Renal cortical epithelial cell (primary cell): ENCODE data around the gene SOBP. TPM values are rescaled to one million over a fixed set of nuclear protein-coding genes. Genes with fewer than 3 reads are reported as not detected.
A peak's percentile ranks its signal among the peaks of the same experiment; 100 is the strongest.

Experiments
- DNase-seq: peaks from one replicate; pipeline ENCODE4 v3.0.0-alpha.2; 2011; ENCODE audit warnings: low read depth
- total RNA-seq: library from RNA; depleted of rRNA; stranded (reverse); fragments of >200 nt; gene quantifications from 2 replicates; pipeline ENCODE4 v1.2.3, GENCODE V29; 2014

The SOBP gene
- total RNA-seq, 1 donor from 2014 or later: 0.70 TPM

DNA sequence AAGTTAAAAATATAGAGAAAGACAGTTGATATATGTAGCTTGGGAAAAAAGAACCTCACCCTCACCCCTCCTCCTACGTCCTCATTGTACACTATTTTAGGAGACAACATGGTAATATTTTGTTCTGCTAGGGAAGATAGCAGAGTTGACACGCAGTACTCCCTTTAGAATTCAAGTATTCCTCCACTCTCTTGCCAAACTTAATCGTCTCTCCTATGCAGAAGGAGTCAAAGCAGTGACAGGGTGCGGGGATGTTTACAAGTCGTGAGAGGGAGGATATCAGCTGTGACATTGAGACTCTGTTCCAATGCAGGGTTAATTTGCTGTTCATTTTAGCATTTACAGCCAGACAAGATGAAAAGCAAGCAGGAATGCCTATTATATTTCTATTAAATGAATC is 97.5 kb downstream of the SOBP start:
- no peak for DNase-seq

DNA sequence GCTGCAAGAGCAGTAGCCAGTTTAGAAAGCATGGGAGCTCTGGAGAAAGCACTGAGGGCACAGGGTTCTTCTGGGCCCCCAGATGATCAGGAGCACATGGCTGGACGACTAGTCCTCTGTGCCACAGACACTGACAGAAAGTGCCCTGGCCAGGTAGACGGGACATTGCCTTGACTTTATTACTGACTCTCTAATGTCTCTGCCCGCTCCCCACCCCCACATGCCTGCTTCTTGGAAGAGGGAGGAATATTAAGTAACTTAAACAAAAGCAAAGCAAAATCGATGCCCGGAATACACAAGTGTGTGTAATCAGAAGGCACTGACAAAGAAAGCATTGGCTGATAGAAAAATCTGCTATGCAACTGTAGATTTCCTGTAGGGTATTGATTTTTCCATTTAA is 99.3 kb downstream of the SOBP start:
- DNase-seq: no peak

DNA sequence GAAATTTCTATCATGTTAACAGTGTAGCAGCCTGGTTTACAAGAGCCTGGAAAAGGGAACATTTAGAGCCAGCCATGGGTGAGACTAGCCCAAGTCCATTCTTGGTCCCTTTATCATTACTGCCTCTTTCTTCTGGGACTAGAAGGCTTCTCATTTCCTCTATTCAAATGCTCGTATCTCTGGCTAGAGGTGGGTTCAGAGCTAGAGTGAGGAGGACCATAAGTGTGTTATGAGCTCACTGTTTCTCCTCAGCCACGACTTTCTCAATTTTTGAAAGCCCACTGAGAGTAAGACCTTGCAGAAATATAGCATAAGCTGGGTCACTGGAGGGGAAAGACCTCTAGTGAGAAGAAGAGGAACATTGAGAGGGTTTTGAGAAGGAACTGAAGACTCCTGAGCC is 100.0 kb downstream of the SOBP start:
- no peak for DNase-seq

DNA sequence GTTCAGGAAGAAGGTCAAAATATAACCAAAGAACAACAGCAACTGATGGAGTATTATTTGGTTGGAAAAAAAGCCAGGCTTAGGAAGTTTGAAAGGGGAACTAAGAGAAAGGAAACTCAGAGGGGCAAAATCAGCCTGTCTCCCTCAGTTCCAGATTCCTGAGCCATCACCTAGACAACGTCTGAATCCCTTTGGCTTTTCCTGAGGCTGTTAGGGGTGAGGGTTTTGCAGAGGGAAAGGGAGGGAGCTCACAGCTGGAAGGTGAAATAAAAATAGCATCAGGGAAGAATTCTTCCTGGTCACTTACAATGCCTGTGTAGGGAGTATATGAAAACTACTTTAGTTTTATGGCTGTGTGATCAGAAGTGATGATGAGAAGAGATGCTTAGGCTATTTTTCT is 100.5 kb downstream of the SOBP start:
- DNase-seq: no peak

DNA sequence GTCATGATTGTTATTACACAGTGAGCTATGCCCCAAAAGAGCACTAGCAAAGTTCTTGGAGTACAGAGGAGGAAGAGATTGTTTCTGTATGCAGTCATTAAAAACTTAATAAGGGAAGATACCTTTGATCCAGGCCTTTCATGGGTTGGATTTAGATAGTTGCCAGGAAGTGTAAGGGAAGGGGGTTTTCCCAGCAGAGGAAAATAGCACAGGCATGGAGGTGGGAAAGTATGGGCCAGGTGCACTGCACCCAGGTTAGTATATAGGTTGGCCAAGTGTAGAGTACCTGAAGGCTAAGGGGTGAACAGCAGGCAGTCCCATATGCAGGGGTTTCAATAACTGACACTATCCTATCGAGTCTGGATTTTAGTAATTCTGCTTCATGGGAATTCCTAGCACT is 101.4 kb downstream of the SOBP start:
- DNase-seq: no peak

DNA sequence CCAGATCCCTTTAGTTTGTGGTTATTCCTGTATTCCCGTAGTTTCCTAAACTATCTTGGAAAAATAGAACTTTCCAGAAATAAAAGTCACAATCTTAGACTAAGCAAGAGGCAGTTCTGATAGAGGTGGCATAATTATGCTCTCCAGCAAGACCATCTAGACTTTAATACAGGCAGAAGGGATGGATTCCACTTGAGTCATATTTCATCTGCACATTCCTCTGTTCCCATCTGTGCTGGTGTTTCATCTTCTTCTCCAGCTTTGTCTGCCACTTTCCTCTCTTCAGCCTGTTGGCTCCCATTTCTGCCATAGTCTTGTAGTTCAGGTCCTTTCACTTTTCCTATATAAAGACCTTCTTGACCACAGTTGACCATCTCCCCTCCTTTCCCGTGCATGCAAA is 102.9 kb downstream of the SOBP start:
- no peak for DNase-seq

DNA sequence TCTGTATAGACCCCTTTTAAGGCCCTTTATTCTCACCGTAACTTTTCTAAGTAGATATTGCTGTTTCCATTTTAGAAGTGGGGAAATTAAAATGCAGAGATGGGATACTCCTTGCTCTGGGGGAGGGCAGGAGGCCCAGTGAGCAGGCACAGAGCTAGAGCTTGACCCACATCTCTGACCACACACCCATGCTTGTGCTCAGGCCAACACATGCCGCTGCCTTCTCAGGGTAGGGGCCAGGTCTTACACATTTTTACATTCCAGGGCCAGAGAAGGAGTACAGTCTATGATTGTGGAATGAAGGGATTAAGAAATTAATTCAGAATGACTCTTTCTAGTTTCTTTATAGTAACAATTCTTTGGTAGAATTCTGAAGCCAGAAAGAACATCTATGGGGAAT is 104.8 kb downstream of the SOBP start:
- DNase-seq: no peak

DNA sequence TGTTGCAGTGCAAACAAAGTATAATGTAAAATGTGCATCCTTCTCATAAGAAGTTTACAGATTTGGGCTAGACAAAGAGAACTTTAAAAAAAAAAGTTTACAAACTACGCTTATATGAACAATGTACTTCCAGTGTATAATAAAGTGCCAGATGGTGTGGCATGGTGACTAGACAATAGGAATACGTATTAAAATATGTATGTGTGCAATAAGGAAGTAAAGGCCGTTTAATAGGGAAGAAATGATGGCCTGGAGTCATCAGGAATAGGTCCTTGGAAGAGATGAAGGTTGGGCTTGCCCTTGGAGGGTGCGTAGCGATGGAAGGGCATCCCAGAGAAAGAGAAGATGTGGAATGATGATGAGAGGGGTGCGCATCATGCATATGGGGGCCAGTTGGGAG is 108.2 kb downstream of the SOBP start:
- no peak for DNase-seq

DNA sequence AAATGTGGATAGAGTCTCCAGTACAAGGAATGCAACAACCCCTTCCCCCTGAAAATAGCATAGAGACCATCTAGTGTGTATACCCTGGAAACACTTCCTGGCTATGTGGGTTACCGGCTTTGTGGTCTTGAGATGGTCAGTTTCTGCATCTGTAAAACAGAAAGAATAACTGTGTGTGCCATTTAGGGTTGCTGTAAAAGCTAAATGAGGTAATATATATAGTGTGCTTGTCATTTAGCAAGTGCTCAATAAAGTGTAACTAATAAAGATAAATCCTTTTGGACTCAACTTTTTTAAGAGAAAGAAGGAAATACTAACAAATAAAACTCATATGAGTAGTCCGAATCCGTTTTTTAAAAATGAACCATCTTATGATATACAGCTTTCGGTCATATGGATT is 109.1 kb downstream of the SOBP start:
- no peak for DNase-seq

DNA sequence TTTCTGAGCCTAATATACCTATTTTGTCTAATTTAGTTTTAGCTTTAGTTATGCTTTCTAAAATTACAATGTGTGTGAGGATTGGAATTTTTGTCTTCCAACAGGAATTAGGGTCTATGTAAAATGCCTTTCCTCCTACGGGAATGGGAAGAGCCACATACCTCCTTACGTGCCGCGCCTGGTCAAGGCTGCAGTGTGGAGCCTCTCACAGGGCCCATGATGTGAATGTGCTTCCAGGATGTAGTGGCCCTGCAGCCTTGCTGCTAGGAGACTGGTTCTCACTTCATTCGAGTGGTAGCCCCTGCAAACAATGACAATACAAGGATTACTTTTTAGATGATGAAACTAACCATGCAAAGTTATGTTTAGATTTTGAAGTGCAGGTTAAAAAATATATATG is 110.2 kb downstream of the SOBP start:
- DNase-seq: no peak

DNA sequence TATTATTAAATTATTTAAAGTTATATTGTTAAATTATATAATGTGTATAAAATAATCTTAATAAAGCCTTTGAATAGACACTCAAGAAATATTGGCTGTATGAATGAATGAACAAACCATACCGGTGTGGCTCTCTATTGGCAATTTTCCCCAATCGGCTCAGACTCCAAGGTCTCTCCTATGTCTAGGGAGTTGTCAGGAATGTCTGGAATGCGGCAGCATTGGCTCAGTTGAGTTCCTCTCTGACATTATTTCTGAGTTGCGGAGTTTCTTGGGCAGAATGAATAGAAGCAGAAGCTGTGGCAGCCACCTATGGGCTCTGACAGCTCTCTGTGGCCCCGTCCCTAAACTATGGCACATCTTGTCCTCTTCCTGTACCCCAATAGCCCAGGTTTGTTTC is 111.0 kb downstream of the SOBP start:
- DNase-seq: peak; percentile 81

DNA sequence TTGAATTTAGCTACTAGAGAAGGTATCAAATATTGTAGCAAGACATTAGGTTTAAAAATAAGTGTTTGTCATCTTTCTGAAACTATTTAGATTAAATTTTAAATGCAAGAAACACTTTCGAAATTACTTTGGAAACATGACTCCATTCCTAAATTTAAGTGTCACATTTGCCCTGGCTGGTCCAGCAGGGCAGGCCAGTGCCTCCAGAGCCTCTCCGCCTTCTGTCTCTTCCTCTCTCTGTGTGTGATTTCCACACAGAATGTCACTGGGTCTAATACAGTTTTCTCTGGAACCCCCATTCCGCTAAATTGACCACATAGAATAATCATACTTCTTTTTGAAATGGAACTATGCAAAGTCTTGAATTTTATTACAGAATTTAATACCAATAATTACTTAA is 111.5 kb downstream of the SOBP start:
- no peak for DNase-seq

DNA sequence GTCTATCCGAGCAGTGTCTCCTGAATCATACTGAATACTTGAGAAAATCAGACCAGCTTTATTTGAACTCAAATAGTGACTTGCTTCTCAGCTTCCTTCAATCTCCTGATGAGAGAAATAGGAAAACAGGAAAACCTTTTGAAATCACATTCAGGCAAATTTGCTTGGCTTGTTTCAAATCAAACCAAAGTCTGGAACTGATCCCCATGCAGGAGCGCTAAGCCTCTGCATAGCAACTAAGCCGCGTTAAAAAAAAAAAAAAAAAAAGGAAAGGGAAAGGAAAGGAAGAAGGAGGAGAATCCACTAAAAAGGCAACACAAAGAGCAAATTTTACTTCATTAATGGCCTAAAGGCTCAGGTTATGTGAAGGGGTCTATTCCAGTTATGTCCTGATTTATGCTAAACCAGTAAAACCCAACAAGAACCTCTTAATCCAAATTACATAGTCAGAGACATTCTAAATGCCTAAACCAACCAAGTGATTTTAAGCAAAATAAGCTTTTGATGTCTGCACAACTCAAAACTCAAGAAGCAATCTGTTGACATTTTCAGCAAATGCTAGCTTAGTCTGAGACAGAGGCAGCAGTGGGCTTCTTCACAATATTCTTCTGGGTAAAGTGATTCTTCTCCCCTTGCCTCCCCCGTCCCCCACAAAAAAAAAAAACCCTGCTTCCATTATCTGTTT is 112.5 kb downstream of the SOBP start:
- no peak for DNase-seq

DNA sequence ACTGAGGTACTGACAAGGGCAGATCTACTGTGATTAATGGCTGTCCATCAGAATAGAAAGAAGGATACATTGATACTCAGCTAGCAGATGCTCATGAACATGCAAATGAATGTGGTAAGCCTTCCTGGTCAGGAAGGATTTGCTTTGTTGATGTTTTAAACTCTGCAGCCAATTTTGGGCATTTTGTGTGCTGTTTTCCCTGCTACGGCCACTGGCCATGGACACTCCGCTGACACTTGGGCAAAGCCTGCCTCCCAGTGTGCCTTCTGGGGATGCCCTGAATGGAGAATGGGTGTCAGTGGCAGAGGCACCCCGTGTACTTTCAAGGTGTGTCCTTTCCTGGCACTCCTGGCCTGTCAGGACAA is 113.1 kb downstream of the SOBP start:
- DNase-seq: no peak

DNA sequence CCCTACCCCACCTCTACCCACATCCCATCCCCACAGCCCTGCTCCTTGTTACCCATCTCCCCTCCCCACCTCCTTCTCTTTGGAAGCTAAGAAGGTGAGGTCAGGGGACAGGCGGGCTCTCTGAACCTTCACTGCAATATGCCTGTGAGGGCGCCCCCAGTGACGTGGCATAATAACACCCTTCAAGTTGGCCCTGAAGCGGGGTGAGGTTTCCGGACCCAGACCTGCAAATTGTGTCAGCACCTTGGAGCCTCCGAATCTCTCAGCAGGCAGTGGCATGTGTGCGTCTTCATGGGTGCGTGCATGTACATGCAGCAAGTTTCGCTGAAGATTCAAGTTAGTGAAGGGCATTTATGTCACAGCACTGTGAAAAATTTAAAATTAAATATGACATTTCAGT is 114.6 kb downstream of the SOBP start:
- DNase-seq: no peak

DNA sequence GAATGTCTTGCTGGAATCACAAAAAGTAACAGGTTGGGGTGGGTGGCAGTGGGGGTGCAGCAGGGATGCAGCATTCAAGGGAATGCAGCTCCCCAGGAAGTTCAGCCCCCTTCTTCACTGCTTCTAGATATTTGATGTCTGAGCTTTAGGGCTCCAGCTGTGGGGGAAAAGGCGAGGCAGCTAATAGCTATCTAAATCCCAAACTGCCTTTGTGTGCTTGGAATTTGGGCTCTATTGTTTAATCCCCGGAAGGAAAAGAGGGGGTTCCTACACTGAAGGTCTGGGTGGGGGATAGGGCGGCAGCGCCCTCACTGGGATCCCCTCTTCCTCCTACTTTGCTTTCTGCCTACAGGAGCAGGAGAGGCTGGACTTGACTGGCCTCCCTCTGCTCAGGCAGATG is 116.5 kb downstream of the SOBP start:
- no peak for DNase-seq

DNA sequence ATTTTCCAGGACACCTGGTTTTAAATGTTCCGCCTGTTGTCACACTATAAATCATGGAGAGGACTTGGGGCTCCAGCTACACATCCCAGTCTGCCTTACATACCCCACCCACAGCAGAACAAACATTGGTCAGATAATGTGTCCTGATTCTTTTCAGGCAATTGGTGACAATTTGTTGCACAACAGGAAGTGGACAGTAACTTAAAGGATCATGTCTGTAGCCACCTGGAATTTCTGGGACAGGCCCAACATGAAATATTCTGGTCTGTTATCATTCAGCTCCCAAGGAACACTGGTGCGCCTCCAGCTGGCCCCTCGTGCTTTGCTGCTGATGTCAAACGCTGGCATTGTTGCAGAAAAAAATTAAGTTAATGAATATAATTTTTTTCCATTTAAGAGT is 117.2 kb downstream of the SOBP start:
- DNase-seq: no peak

DNA sequence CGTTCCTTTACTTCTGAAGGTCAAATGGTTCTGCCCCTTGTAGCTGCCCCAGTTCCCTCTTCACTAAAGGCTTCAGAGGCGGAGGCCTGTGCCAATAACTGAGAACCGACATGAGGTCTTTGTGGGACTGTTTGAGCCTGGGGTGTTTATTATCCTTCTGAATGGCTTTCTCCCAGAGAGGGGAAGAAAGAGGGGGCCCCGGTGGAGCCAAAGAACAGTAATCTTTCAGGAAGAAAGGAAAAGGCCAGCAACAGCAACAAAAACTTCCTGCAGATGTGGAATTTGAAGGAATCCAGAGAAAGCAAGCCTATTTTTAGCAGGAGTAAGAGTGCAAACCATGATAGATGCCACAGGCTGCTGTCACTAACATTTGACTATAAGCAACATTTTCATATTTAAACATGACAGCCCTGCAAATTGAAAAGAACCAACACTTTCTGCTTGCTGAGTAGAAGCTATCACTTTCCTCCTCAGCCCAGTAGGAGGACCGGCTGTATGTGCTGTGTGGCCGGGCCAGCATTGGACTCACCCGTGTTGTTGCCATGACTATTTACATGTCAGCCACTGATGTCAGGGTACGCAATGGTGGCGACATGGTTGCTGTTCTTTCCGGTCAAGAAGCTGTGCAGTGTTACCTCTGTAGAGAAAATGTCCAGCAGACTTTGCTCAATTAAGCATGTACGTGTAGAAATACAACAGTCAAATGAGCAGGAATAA is 121.3 kb downstream of the SOBP start:
- DNase-seq: no peak

DNA sequence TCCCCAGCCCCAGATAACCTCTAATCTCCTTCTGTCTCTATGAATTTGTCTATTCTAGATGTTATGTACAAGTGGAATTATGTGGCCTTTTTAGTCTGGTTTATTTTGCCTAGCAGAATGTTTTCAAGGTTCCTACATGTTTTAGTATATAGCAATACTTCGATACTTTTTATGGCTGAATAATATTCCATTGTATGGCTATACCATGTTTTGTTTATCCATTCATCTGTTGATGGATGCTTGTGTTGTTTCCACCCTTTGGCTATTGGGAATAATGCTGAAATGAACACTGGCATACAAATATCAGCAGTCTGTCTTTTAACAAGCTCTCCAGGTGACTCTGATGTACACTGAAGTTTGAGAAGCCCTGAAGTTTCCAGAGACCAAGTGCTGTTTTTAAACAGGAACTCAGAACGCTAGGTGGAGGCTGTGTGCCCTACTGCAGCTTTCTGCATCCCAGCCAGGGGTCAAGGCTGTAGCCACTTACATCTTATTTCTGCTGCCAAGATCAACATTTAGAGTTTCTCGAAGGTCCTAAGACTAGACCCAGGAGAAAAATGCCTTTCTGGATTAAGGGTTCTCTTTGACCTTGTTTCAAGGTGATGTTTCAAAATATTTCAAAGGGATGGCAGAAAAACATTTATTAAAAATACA is 123.0 kb downstream of the SOBP start:
- DNase-seq: no peak

DNA sequence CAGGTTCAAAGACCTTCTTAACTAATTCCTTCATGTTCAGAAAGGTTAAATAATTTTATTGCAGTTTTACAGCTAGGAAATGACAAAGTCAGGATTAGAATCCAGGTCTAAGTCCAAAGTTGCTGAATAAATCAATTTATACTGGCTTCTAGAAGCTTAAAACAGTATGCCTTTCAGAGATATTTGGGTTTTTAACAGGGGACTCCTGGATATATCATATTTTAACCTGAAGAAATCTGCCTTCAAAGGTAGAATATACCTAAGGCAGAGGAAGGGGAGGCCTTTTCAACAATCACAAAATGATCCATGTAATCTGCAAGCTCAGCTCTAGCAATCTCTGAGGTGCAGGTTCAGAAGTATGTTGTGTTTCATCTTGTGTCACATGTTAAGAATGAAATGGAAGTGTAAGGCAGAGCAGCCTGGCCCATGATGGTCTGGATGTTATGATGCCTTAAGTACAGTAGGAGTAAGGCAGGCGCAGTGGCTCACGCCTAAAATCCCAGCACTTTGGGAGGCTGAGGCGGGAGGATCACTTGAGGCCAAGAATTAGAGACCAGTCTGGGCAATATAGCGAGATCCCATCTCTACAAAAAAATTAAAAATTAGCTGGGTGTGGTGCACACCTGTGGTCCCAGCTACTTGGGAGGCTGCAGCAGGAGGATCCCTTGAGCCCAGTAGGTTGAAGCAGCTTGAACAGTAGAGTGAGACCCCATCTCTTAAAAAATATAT is 123.9 kb downstream of the SOBP start:
- no peak for DNase-seq

DNA sequence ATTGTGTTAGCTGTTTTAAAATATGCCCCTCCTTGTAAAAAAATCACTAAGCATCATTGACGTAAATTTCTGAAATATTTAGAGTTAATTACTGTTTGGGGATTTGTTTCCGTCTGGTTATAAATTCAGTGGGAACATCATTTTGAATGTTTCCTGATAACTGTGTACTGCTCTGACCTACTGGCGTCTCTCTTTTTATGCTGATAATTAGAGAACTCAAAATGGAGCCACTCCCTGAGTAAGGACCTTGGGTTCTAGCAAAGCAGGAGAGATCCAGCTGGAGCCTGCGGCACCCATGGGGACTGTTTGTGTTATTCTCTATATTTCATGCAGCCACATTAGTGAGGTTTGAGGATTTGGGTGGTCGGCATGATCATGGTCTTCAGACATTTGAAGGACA is 124.9 kb downstream of the SOBP start:
- no peak for DNase-seq

DNA sequence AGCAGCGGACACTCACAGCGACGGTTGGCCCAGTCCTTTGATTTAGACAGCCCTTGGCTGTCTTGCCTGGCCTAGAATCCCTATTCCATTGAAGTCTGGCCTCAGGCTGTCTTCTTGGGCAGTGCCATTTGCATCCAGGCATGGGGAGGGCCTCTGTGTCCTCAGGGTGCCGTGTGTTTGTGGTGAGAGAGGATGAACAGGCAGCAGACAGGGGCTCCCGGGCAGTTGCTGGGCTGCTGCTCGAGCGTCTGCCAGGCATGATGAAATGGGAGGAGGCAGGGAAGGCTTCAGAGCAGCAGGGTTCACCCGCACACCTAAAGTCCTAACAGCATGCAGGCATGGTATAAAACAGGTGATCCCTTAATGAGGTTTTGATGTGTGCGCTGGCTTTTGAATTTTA is 126.9 kb downstream of the SOBP start:
- no peak for DNase-seq
